ENCODE data around the gene MTHFD1. TPM values are rescaled to one million over a fixed set of nuclear protein-coding genes. Genes with fewer than 3 reads are reported as not detected.

MTHFD1 gene
- total and polyA plus RNA-seq, 9 of the 15 experiments (the other 6 are each of a cell fraction or from before 2014, with no cell fraction given) = 66.7 to 158 (median 90.9) TPM

GRCh38 chr14:64363265-64363846 is 24.8 kb upstream of the MTHFD1 start (continued):
- peak; percentile 97 for TF ChIP-seq CREB5 (CRISPR knock-in tag; IDR thresholded peaks at IDR 0.05)
- peak; percentile 98 for TF ChIP-seq ZSCAN32 (CRISPR knock-in tag; IDR thresholded peaks at IDR 0.05)
- peak; percentile 95 for TF ChIP-seq ZNF695 (CRISPR knock-in tag; IDR thresholded peaks at IDR 0.05)
- TF ChIP-seq VEZF1 (CRISPR knock-in tag; IDR thresholded peaks at IDR 0.05) = peak; percentile 80
- 0 out of 2 replicates have a peak, but pooled peaks have one; percentile 40 for TF ChIP-seq HMBOX1 (IDR thresholded peaks at IDR 0.05)
- 0 out of 2 replicates have a peak, but pooled peaks have one; percentile 3 for TF ChIP-seq ZBTB40 (IDR thresholded peaks at IDR 0.05)
- TF ChIP-seq ZBTB40 (CRISPR knock-in tag; IDR thresholded peaks at IDR 0.05) = no peak
- TF ChIP-seq BDP1 (IDR thresholded peaks at IDR 0.05; ENCODE audit: insufficient read depth, insufficient read length) = no peak
- TF ChIP-seq ZKSCAN8 (CRISPR knock-in tag; IDR thresholded peaks at IDR 0.05) = peak; percentile 98
- TF ChIP-seq ILF3 (IDR thresholded peaks at IDR 0.05; ENCODE audit: borderline replicate concordance) = no peak
- TF ChIP-seq FOXJ3 (CRISPR knock-in tag; IDR thresholded peaks at IDR 0.05) = no peak
- peak; percentile 97 for TF ChIP-seq TAF7 (tag; IDR thresholded peaks at IDR 0.05)
- no peak for TF ChIP-seq HMG20B (CRISPR knock-in tag; IDR thresholded peaks at IDR 0.05)
- TF ChIP-seq ZNF77 (CRISPR knock-in tag; IDR thresholded peaks at IDR 0.05) = no peak; the same call in 1 of the 2 replicates
- TF ChIP-seq CBX1 (IDR thresholded peaks at IDR 0.05; ENCODE audit: low read depth) = no peak
- peak; percentile 98 for TF ChIP-seq RHOXF2B (CRISPR knock-in tag; conservative IDR thresholded peaks at IDR 0.05)
